ENCODE data around the gene ASZ1.
"Not testable (repeated sequence)": the region's sequence is repeated elsewhere in the genome, so short reads cannot be mapped to it uniquely, and the experiment has no call there.

ASZ1 gene

GRCh38 chr7:117445206-117445605 lies 17.9 kb upstream of the ASZ1 start:
- Histone ChIP-seq H3K4me1 (ENCODE audit: control insufficient read depth, insufficient read depth, low read length) (no peaks in the 10 kb centered on the region), H3K4me3 (ENCODE audit: insufficient read depth, low read depth, low read length) (no peak overlapping the region), H3K27ac (ENCODE audit: insufficient read depth, low read depth, low read length, poor library complexity, severe bottlenecking) (no peak overlapping the region), H3K9me3 (ENCODE audit: control insufficient read depth, low read length) (no peaks in the 10 kb centered on the region), H3K36me3 (ENCODE audit: control insufficient read depth, insufficient read depth, low read length) (no peaks in the 10 kb centered on the region), H3K27me3 (ENCODE audit: control insufficient read depth, insufficient read depth, low read length, poor library complexity, severe bottlenecking) (no peaks in the 10 kb centered on the region)
- WGBS, 2 experiments = 94 to 100% methylated on average over 1 of the region's 1 CpG

DNA sequence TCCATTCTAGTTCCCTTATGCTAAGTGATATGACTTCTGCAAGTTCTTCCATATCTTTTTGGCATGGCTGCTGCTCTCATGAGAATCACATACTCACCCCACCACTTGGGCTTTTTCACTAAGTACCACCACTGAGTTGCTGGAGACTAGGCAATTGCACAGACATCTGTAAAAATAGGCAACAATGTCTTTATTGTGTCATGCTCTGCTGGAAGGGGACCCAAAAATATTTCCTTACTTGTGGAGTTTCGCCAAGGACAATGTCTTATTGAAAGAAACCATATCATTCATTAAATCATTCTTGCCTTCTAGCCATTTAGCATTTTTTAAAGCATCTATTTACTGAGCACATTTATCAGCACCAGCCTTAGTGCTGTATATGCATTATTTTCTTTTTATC lies 17.4 kb upstream of the ASZ1 start:
- Histone ChIP-seq H3K4me3 (ENCODE audit: insufficient read depth, low read depth, low read length) (no peak overlapping the region), H3K27me3 (ENCODE audit: control insufficient read depth, insufficient read depth, low read length, poor library complexity, severe bottlenecking) (no peaks in the 10 kb centered on the region), H3K9me3 (ENCODE audit: control insufficient read depth, low read length) (no peaks in the 10 kb centered on the region), H3K27ac (ENCODE audit: insufficient read depth, low read depth, low read length, poor library complexity, severe bottlenecking) (no peak overlapping the region), H3K36me3 (ENCODE audit: control insufficient read depth, insufficient read depth, low read length) (no peaks in the 10 kb centered on the region), H3K4me1 (ENCODE audit: control insufficient read depth, insufficient read depth, low read length) (no peaks in the 10 kb centered on the region)
- WGBS, 2 experiments = 97 to 100% methylated on average over 1 of the region's 1 CpG

GRCh38 chr7:117435475-117436043 lies 8.3 kb upstream of the ASZ1 start:
- no peaks in the 10 kb centered on the region for H3K9me3 ChIP-seq (ENCODE audit: control insufficient read depth, low read length)
- WGBS, 2 experiments = 57 to 86% methylated on average over 1 of the region's 2 CpGs

GRCh38 chr7:117424090-117424829 lies 3.0 kb downstream of the ASZ1 start:
- Histone ChIP-seq H3K36me3 (ENCODE audit: control insufficient read depth, insufficient read depth, low read length) (no peaks in the 10 kb centered on the region), H3K27ac (ENCODE audit: insufficient read depth, low read depth, low read length, poor library complexity, severe bottlenecking) (no peak overlapping the region), H3K9me3 (ENCODE audit: control insufficient read depth, low read length) (no peaks in the 10 kb centered on the region), H3K4me3 (ENCODE audit: insufficient read depth, low read depth, low read length) (no peak overlapping the region), H3K27me3 (ENCODE audit: control insufficient read depth, insufficient read depth, low read length, poor library complexity, severe bottlenecking) (no peaks in the 10 kb centered on the region), H3K4me1 (ENCODE audit: control insufficient read depth, insufficient read depth, low read length) (no peaks in the 10 kb centered on the region)
- 100% methylated on average over 1 to 2 of the region's 3 CpGs for WGBS, 2 experiments

More at GRCh38 chr7:117435475-117436043, 8.3 kb upstream of the ASZ1 start:
- no peaks in the 10 kb centered on the region for H3K36me3 ChIP-seq (ENCODE audit: control insufficient read depth, insufficient read depth, low read length)
- no peaks in the 10 kb centered on the region for H3K27me3 ChIP-seq (ENCODE audit: control insufficient read depth, insufficient read depth, low read length, poor library complexity, severe bottlenecking)
- H3K4me3 ChIP-seq (ENCODE audit: insufficient read depth, low read depth, low read length) = no peak overlapping the region
- H3K27ac ChIP-seq (ENCODE audit: insufficient read depth, low read depth, low read length, poor library complexity, severe bottlenecking) = no peak overlapping the region
- no peaks in the 10 kb centered on the region for H3K4me1 ChIP-seq (ENCODE audit: control insufficient read depth, insufficient read depth, low read length)

DNA sequence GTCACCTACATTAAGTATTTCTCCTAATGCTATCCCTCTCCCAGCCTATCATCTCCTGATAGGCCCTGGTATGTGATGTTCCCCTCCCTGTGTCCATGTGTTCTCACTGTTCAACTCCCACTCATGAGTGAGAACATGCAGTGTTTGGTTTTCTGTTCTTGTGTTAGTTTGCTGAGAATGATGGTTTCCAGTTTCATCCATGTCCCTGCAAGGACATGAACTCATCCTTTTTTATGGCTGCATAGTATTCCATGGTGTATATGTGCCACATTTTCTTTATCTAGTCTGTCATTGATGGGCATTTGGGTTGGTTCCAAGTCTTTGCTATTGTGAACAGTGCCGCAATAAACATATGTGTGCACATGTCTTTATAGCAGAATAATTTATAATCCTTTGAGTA lies 12.7 kb downstream of the ASZ1 start:
- H3K27me3 ChIP-seq (ENCODE audit: control insufficient read depth, insufficient read depth, low read length, poor library complexity, severe bottlenecking); H3K4me3 ChIP-seq (ENCODE audit: insufficient read depth, low read depth, low read length); H3K9me3 ChIP-seq (ENCODE audit: control insufficient read depth, low read length); H3K36me3 ChIP-seq (ENCODE audit: control insufficient read depth, insufficient read depth, low read length); H3K4me1 ChIP-seq (ENCODE audit: control insufficient read depth, insufficient read depth, low read length); H3K27ac ChIP-seq (ENCODE audit: insufficient read depth, low read depth, low read length, poor library complexity, severe bottlenecking): not testable (repeated sequence)
- 83% methylated on average over 1 of the region's 1 CpG; no CpG with 5 or more reads in 1 of the 2 experiments for WGBS, 2 experiments

DNA sequence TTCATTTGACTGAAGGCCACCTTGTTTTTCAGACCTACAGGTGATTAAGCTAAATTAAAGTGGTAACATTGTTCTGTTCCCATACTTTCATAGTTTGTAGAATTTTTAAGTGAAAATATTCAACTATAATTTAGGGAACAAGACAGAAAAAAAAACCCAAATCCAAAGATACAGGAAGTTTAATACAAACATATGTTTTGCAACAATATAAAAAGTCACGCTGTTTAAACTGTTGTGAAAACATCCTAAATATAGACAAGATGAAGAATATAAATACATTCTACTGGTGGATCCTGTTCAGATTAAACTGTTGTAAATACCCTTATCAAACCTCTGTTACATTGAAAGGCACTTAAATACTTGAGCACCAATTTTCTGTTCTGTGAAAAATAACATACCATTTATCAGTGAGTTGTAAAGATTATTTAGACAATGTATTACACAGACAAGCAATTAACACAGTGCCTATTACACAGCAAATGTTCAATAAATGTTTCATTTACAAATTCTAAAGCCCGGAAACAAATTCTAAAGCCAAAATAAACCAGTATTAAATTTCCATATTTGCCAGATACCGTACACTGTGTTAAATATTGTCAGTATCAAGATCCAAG lies 14.2 kb downstream of the ASZ1 start:
- Histone ChIP-seq H3K27ac (ENCODE audit: insufficient read depth, low read depth, low read length, poor library complexity, severe bottlenecking) (no peak overlapping the region), H3K4me1 (ENCODE audit: control insufficient read depth, insufficient read depth, low read length) (no peaks in the 10 kb centered on the region), H3K4me3 (ENCODE audit: insufficient read depth, low read depth, low read length) (no peak overlapping the region), H3K27me3 (ENCODE audit: control insufficient read depth, insufficient read depth, low read length, poor library complexity, severe bottlenecking) (no peaks in the 10 kb centered on the region), H3K36me3 (ENCODE audit: control insufficient read depth, insufficient read depth, low read length) (no peaks in the 10 kb centered on the region), H3K9me3 (ENCODE audit: control insufficient read depth, low read length) (no peaks in the 10 kb centered on the region)
- 69 to 98% methylated on average over 1 to 2 of the region's 3 CpGs for WGBS, 2 experiments

GRCh38 chr7:117412390-117412789 lies 14.9 kb downstream of the ASZ1 start:
- no peaks in the 10 kb centered on the region for H3K27me3 ChIP-seq (ENCODE audit: control insufficient read depth, insufficient read depth, low read length, poor library complexity, severe bottlenecking)
- H3K27ac ChIP-seq (ENCODE audit: insufficient read depth, low read depth, low read length, poor library complexity, severe bottlenecking) = no peak overlapping the region
- WGBS, 2 experiments = no CpG with 5 or more reads among the region's 1 CpG
- H3K36me3 ChIP-seq (ENCODE audit: control insufficient read depth, insufficient read depth, low read length) = no peaks in the 10 kb centered on the region
- H3K4me1 ChIP-seq (ENCODE audit: control insufficient read depth, insufficient read depth, low read length) = no peaks in the 10 kb centered on the region
- H3K4me3 ChIP-seq (ENCODE audit: insufficient read depth, low read depth, low read length) = no peak overlapping the region
- no peaks in the 10 kb centered on the region for H3K9me3 ChIP-seq (ENCODE audit: control insufficient read depth, low read length)

- H3K4me3 ChIP-seq (ENCODE audit: insufficient read depth, low read depth, low read length) = no peak overlapping the region
- H3K9me3 ChIP-seq (ENCODE audit: control insufficient read depth, low read length) = no peaks in the 10 kb centered on the region
- no peaks in the 10 kb centered on the region for H3K36me3 ChIP-seq (ENCODE audit: control insufficient read depth, insufficient read depth, low read length)
- no peaks in the 10 kb centered on the region for H3K27me3 ChIP-seq (ENCODE audit: control insufficient read depth, insufficient read depth, low read length, poor library complexity, severe bottlenecking)
- no peak overlapping the region for H3K27ac ChIP-seq (ENCODE audit: insufficient read depth, low read depth, low read length, poor library complexity, severe bottlenecking)
- no peaks in the 10 kb centered on the region for H3K4me1 ChIP-seq (ENCODE audit: control insufficient read depth, insufficient read depth, low read length)
- WGBS, 2 experiments = 89 to 97% methylated on average over 3 of the region's 3 CpGs
These were observed 15.8 kb downstream of the ASZ1 start for GRCh38 chr7:117411539-117411938.

DNA sequence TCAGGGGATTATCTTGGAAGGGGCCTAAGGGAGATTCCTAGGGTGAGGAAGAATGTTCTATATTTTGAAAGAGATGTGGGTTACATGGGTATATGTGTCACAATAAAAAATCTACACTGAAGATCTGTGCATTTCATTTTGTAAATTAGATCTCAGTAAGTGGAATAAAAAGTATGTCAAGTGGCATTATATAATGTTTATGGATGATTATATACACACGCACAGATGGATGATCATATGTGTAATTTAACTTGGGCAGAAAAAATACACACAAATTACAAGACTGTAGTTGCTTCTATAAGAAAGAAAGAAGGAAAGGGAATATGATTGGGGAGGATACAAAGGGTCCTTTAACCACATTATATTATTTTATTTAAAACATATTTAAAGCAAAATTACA lies 18.5 kb downstream of the ASZ1 start:
- H3K27ac ChIP-seq (ENCODE audit: insufficient read depth, low read depth, low read length, poor library complexity, severe bottlenecking) = no peak overlapping the region
- no peaks in the 10 kb centered on the region for H3K9me3 ChIP-seq (ENCODE audit: control insufficient read depth, low read length)
- H3K4me3 ChIP-seq (ENCODE audit: insufficient read depth, low read depth, low read length) = no peak overlapping the region
- H3K4me1 ChIP-seq (ENCODE audit: control insufficient read depth, insufficient read depth, low read length) = no peaks in the 10 kb centered on the region
- H3K27me3 ChIP-seq (ENCODE audit: control insufficient read depth, insufficient read depth, low read length, poor library complexity, severe bottlenecking) = no peaks in the 10 kb centered on the region
- WGBS, 2 experiments = 100% methylated on average over 1 of the region's 1 CpG; no CpG with 5 or more reads in 1 of the 2 experiments
- H3K36me3 ChIP-seq (ENCODE audit: control insufficient read depth, insufficient read depth, low read length) = no peaks in the 10 kb centered on the region

DNA sequence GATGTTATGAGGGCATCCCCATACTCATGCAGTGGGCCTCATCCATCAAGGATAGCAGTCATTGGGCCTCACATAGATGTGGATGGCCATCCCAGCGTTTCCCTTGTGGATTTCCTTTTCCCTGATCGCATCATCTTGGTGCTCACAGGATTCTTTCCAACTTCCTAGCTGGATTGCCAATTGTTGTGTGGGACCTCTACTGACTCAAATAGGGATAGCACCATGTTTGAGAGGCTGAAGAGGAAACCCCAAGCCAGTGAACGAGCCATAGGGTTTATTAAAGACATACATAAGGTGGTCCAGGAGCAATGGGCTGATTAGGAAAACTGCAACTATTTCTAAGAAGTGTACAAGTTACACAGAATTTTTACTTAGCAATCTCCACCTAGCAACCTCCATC lies 21.8 kb downstream of the ASZ1 start:
- Histone ChIP-seq H3K4me3 (ENCODE audit: insufficient read depth, low read depth, low read length) (no peak overlapping the region), H3K9me3 (ENCODE audit: control insufficient read depth, low read length) (no peaks in the 10 kb centered on the region), H3K4me1 (ENCODE audit: control insufficient read depth, insufficient read depth, low read length) (no peaks in the 10 kb centered on the region), H3K27me3 (ENCODE audit: control insufficient read depth, insufficient read depth, low read length, poor library complexity, severe bottlenecking) (no peaks in the 10 kb centered on the region), H3K27ac (ENCODE audit: insufficient read depth, low read depth, low read length, poor library complexity, severe bottlenecking) (no peak overlapping the region), H3K36me3 (ENCODE audit: control insufficient read depth, insufficient read depth, low read length) (no peaks in the 10 kb centered on the region)
- WGBS, 2 experiments = 90% methylated on average over 3 of the region's 3 CpGs
